HepG2 (cell line): Measurements from ENCODE around the gene CA14. TPM values are rescaled to one million over a fixed set of nuclear protein-coding genes. Genes with fewer than 3 reads are reported as not detected.

ENCODE experiments used
- EEA1 ChIP-seq: sonication (generic); formaldehyde crosslinking; IDR thresholded peaks from 2 replicates; pipeline ENCODE4 v1.5.1; 2020; ENCODE audit warnings: mild to moderate bottlenecking, missing genetic modification reagents, borderline replicate concordance
- FOXO1 ChIP-seq: sonication (generic); formaldehyde crosslinking; IDR thresholded peaks from 2 replicates; pipeline ENCODE4 v1.4.0; 2020; ENCODE audit warnings: missing genetic modification reagents
- GLI4 ChIP-seq: sonication (generic); formaldehyde crosslinking; IDR thresholded peaks from 2 replicates; pipeline ENCODE4 v1.5.1; 2020; ENCODE audit warnings: missing genetic modification reagents, mild to moderate bottlenecking, moderate library complexity, borderline replicate concordance
- HDAC2 ChIP-seq: sonication (generic); formaldehyde crosslinking; IDR thresholded peaks from 2 replicates; pipeline ENCODE4 v1.4.0; 2020; ENCODE audit warnings: missing genetic modification reagents
- REXO4 ChIP-seq: sonication (generic); formaldehyde crosslinking; IDR thresholded peaks from 2 replicates; pipeline ENCODE4 v1.8.0; 2022; ENCODE audit warnings: missing genetic modification reagents, mild to moderate bottlenecking, borderline replicate concordance
- SATB2 ChIP-seq: sonication (generic); formaldehyde crosslinking; IDR thresholded peaks from 2 replicates; pipeline ENCODE4 v1.5.0; 2020; ENCODE audit warnings: missing genetic modification reagents
- polyA plus RNA-seq, 8 experiments: library from polyadenylated mRNA; depleted of rRNA in 3 of 8; stranded (reverse) in 7 of 8; unstranded in 1 of 8; fragments of >200 nt; fragmentation: Illumina TruSeq in 4 of 8; extraction: Trizol in 4 of 8; gene quantifications; 2 replicates each; pipeline versions ENCODE4 v1.2.1 to v1.2.3, GENCODE V29; 2011 to 2016; ENCODE audit warnings: low read depth in 4 of 8, missing spikeins in 1 of 8, mixed read lengths in 1 of 8; ENCODE audit not compliant: insufficient read depth in 1 of 8
- total RNA-seq, 5 experiments: library from RNA; depleted of rRNA; stranded (reverse); fragments of >200 nt; fragmentation: Illumina TruSeq; extraction: Trizol; gene quantifications; 2 replicates each; pipeline ENCODE4 v1.2.3, GENCODE V29; 2016; ENCODE audit warnings: low read depth in 1 of 5
- TF ChIP-seq, protein P1 (sequence below): IDR thresholded peaks from 2 replicates; pipeline ENCODE4 v1.6.1; 2016; ENCODE audit warnings: missing compliant biosample characterization, missing genetic modification reagents, borderline replicate concordance
- TF ChIP-seq, protein P2 (sequence below): sonication (generic); formaldehyde crosslinking; IDR thresholded peaks from 2 replicates; pipeline ENCODE4 v1.5.1; 2020; ENCODE audit warnings: mild to moderate bottlenecking, missing genetic modification reagents, borderline replicate concordance
- TF ChIP-seq, protein P3 (sequence below): sonication (generic); formaldehyde crosslinking; IDR thresholded peaks from 2 replicates; pipeline ENCODE4 v1.4.0; 2020; ENCODE audit warnings: missing genetic modification reagents
- TF ChIP-seq, protein P4 (sequence below), 2 experiments: IDR thresholded peaks; 2 replicates each; pipeline ENCODE4 v1.6.1; 2011 to 2012; ENCODE audit warnings: low read length in 2 of 2, borderline replicate concordance in 1 of 2, low read depth in 1 of 2, mild to moderate bottlenecking in 1 of 2, moderate library complexity in 1 of 2
- TF ChIP-seq, protein P5 (sequence below): sonication (generic); formaldehyde crosslinking; IDR thresholded peaks from 2 replicates; pipeline ENCODE4 v1.4.0; 2020; ENCODE audit warnings: low read depth, missing genetic modification reagents

The CA14 gene
- total and polyA plus RNA-seq, 2 of the 13 experiments (the other 11 are each of a cell fraction or from before 2014, with no cell fraction given): 2.4 to 8.5 TPM

DNA sequence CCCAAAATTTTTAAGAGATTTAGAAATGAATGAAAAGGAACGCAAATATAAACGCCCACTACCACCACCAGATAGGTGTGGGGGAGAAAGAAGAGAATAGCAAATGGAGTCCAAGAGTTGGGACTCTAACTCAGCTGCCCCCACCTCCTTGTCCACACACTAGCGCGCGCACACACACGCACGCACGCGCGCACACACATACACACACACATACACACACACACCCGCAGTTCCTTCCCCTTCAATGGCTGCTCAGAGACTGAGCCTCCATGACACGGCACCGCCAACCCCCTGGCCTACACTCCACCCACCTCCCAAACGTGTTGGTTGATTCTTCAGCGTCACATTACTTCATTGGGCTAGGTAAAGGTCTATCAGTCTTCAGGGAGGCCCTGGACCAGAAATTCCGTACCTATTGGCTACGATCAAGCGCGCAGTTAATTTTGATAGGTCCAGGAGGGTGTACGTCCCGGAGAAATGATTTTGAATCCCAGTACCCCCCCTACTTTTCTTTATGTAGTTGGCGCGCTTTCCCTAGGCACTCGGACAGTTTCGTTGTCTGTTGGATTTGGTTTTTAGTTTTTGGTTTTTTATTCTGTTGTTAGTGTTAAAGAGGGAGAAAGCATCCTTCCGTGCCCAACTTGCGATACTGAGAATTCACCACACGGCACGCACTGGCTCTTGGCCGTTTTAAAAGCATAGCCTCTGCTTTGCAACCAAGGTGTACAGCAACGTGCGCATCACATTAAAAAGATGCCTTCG is 21.5 kb upstream of the CA14 start, which contains the start of gene ANP32E (continued):
- TF ChIP-seq, protein P1, sequence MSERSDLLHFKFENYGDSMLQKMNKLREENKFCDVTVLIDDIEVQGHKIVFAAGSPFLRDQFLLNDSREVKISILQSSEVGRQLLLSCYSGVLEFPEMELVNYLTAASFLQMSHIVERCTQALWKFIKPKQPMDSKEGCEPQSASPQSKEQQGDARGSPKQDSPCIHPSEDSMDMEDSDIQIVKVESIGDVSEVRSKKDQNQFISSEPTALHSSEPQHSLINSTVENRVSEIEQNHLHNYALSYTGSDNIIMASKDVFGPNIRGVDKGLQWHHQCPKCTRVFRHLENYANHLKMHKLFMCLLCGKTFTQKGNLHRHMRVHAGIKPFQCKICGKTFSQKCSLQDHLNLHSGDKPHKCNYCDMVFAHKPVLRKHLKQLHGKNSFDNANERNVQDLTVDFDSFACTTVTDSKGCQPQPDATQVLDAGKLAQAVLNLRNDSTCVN (CRISPR knock-in tag): peak; percentile 68; the same call in 1 of the 2 replicates
- TF ChIP-seq FOXO1 (peak; percentile 54; the same call in 1 of the 2 replicates), REXO4 (CRISPR knock-in tag) (no peak), HDAC2 (CRISPR knock-in tag) (peak; percentile 65; the same call in 1 of the 2 replicates), SATB2 (CRISPR knock-in tag) (no peak), EEA1 (CRISPR knock-in tag) (0 out of 2 replicates have a peak, but pooled peaks have one; percentile 41), GLI4 (CRISPR knock-in tag) (peak; percentile 32; the same call in 1 of the 2 replicates)
- TF ChIP-seq, protein P2, sequence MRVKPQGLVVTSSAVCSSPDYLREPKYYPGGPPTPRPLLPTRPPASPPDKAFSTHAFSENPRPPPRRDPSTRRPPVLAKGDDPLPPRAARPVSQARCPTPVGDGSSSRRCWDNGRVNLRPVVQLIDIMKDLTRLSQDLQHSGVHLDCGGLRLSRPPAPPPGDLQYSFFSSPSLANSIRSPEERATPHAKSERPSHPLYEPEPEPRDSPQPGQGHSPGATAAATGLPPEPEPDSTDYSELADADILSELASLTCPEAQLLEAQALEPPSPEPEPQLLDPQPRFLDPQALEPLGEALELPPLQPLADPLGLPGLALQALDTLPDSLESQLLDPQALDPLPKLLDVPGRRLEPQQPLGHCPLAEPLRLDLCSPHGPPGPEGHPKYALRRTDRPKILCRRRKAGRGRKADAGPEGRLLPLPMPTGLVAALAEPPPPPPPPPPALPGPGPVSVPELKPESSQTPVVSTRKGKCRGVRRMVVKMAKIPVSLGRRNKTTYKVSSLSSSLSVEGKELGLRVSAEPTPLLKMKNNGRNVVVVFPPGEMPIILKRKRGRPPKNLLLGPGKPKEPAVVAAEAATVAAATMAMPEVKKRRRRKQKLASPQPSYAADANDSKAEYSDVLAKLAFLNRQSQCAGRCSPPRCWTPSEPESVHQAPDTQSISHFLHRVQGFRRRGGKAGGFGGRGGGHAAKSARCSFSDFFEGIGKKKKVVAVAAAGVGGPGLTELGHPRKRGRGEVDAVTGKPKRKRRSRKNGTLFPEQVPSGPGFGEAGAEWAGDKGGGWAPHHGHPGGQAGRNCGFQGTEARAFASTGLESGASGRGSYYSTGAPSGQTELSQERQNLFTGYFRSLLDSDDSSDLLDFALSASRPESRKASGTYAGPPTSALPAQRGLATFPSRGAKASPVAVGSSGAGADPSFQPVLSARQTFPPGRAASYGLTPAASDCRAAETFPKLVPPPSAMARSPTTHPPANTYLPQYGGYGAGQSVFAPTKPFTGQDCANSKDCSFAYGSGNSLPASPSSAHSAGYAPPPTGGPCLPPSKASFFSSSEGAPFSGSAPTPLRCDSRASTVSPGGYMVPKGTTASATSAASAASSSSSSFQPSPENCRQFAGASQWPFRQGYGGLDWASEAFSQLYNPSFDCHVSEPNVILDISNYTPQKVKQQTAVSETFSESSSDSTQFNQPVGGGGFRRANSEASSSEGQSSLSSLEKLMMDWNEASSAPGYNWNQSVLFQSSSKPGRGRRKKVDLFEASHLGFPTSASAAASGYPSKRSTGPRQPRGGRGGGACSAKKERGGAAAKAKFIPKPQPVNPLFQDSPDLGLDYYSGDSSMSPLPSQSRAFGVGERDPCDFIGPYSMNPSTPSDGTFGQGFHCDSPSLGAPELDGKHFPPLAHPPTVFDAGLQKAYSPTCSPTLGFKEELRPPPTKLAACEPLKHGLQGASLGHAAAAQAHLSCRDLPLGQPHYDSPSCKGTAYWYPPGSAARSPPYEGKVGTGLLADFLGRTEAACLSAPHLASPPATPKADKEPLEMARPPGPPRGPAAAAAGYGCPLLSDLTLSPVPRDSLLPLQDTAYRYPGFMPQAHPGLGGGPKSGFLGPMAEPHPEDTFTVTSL (CRISPR knock-in tag): no peak
- TF ChIP-seq, protein P3, sequence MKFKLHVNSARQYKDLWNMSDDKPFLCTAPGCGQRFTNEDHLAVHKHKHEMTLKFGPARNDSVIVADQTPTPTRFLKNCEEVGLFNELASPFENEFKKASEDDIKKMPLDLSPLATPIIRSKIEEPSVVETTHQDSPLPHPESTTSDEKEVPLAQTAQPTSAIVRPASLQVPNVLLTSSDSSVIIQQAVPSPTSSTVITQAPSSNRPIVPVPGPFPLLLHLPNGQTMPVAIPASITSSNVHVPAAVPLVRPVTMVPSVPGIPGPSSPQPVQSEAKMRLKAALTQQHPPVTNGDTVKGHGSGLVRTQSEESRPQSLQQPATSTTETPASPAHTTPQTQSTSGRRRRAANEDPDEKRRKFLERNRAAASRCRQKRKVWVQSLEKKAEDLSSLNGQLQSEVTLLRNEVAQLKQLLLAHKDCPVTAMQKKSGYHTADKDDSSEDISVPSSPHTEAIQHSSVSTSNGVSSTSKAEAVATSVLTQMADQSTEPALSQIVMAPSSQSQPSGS (CRISPR knock-in tag): peak; percentile 48; the same call in 1 of the 2 replicates
- TF ChIP-seq, protein P4, sequence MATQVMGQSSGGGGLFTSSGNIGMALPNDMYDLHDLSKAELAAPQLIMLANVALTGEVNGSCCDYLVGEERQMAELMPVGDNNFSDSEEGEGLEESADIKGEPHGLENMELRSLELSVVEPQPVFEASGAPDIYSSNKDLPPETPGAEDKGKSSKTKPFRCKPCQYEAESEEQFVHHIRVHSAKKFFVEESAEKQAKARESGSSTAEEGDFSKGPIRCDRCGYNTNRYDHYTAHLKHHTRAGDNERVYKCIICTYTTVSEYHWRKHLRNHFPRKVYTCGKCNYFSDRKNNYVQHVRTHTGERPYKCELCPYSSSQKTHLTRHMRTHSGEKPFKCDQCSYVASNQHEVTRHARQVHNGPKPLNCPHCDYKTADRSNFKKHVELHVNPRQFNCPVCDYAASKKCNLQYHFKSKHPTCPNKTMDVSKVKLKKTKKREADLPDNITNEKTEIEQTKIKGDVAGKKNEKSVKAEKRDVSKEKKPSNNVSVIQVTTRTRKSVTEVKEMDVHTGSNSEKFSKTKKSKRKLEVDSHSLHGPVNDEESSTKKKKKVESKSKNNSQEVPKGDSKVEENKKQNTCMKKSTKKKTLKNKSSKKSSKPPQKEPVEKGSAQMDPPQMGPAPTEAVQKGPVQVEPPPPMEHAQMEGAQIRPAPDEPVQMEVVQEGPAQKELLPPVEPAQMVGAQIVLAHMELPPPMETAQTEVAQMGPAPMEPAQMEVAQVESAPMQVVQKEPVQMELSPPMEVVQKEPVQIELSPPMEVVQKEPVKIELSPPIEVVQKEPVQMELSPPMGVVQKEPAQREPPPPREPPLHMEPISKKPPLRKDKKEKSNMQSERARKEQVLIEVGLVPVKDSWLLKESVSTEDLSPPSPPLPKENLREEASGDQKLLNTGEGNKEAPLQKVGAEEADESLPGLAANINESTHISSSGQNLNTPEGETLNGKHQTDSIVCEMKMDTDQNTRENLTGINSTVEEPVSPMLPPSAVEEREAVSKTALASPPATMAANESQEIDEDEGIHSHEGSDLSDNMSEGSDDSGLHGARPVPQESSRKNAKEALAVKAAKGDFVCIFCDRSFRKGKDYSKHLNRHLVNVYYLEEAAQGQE (IDR thresholded peaks at IDR 0.05; ENCODE audit: borderline replicate concordance in 1 of 2, low read depth in 1 of 2, low read length in 2 of 2): peak; percentile 10 to 89
- TF ChIP-seq, protein P5, sequence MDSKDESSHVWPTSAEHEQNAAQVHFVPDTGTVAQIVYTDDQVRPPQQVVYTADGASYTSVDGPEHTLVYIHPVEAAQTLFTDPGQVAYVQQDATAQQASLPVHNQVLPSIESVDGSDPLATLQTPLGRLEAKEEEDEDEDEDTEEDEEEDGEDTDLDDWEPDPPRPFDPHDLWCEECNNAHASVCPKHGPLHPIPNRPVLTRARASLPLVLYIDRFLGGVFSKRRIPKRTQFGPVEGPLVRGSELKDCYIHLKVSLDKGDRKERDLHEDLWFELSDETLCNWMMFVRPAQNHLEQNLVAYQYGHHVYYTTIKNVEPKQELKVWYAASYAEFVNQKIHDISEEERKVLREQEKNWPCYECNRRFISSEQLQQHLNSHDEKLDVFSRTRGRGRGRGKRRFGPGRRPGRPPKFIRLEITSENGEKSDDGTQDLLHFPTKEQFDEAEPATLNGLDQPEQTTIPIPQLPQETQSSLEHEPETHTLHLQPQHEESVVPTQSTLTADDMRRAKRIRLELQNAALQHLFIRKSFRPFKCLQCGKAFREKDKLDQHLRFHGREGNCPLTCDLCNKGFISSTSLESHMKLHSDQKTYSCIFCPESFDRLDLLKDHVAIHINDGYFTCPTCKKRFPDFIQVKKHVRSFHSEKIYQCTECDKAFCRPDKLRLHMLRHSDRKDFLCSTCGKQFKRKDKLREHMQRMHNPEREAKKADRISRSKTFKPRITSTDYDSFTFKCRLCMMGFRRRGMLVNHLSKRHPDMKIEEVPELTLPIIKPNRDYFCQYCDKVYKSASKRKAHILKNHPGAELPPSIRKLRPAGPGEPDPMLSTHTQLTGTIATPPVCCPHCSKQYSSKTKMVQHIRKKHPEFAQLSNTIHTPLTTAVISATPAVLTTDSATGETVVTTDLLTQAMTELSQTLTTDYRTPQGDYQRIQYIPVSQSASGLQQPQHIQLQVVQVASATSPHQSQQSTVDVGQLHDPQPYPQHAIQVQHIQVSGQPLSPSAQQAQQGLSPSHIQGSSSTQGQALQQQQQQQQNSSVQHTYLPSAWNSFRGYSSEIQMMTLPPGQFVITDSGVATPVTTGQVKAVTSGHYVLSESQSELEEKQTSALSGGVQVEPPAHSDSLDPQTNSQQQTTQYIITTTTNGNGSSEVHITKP (CRISPR knock-in tag): peak; percentile 87
